Fibroblast of villous mesenchyme (primary cell): ENCODE data around the gene CTNNA2. TPM values are rescaled to one million over a fixed set of nuclear protein-coding genes. Genes with fewer than 3 reads are reported as not detected.

Source experiments
- DNase-seq: peaks from one replicate; pipeline ENCODE4 v3.0.0-alpha.2; 2010; ENCODE audit warnings: low read depth
- H3K4me3 ChIP-seq: 2 replicates; pipeline ENCODE4 v1.5.1; 2011; ENCODE audit warnings: low read depth, mild to moderate bottlenecking, low read length
- total RNA-seq: library from RNA; depleted of rRNA; stranded (reverse); fragments of >200 nt; gene quantifications from 2 replicates; pipeline ENCODE4 v1.2.3, GENCODE V29; 2012
- TF ChIP-seq, protein P1 (sequence below): IDR thresholded peaks from 2 replicates; pipeline ENCODE4 v1.5.1; 2012; ENCODE audit warnings: low read depth, mild to moderate bottlenecking, low read length; ENCODE audit not compliant: insufficient read depth

Gene CTNNA2
- total RNA-seq, 1 donor, result not detected

DNA sequence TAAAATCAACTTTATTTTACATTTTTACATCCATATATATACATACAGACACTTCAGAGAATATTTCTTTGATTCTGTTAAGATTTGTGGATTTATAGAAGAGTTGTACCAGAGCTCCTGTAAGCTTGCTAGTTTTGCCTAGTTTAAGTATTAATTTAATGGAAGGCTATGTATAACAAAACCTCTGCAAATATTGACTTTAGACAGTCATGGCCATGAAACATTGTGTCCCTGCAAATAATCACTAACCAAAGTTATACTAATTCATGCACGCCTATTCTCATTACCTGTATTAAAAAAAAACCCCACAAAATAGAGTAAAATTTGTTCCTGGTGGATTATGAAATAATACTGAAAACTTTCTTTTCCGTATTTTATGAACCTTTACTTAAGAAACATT is 379.3 kb downstream of the CTNNA2 start:
- TF ChIP-seq, protein P1, sequence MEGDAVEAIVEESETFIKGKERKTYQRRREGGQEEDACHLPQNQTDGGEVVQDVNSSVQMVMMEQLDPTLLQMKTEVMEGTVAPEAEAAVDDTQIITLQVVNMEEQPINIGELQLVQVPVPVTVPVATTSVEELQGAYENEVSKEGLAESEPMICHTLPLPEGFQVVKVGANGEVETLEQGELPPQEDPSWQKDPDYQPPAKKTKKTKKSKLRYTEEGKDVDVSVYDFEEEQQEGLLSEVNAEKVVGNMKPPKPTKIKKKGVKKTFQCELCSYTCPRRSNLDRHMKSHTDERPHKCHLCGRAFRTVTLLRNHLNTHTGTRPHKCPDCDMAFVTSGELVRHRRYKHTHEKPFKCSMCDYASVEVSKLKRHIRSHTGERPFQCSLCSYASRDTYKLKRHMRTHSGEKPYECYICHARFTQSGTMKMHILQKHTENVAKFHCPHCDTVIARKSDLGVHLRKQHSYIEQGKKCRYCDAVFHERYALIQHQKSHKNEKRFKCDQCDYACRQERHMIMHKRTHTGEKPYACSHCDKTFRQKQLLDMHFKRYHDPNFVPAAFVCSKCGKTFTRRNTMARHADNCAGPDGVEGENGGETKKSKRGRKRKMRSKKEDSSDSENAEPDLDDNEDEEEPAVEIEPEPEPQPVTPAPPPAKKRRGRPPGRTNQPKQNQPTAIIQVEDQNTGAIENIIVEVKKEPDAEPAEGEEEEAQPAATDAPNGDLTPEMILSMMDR, result no peak
- no peak overlapping the region for H3K4me3 ChIP-seq

DNA sequence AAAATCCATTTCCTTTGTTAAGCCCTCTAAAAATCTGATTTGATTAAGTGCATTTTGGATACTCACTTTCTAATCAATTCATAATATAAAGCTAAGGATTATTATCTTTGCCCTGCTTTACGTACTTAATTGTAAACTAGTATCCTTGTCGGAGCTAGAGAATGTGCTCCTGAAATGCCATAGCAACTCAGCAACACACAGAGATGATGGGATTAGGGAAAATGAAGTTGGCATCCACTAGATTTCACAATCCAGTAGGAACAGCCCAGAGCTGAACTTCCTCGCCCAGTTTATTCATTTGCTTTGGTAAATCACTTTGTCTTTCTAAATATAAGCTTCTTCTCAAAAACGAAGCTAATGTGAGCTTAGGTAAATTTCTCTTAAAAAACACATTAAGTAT is 386.3 kb downstream of the CTNNA2 start:
- H3K4me3 ChIP-seq, result no peak overlapping the region
- DNase-seq, result no peak
- TF ChIP-seq, protein P1, result no peak

More for the DNA sequence above, 379.3 kb downstream of the CTNNA2 start:
- DNase-seq, result no peak

DNA sequence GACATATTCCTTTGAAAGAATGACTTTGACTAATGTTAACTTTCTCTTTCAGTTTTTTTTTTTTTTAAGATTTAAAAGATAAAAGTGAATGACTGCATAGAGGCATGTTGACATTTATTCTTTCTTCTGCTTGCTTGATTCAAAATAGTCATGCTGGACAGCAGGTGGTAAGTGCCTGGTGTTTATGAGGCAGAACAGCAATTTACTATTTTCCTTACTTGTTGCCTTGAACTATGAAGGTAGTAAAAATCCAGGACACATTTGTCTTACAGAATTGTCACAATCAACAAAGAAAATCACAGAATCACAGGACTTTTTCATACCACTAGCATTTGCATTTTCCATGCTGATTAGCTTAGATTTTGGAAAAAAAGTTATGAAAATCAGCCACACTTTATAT is 388.3 kb downstream of the CTNNA2 start:
- TF ChIP-seq, protein P1, result no peak
- no peak for DNase-seq
- no peak overlapping the region for H3K4me3 ChIP-seq

DNA sequence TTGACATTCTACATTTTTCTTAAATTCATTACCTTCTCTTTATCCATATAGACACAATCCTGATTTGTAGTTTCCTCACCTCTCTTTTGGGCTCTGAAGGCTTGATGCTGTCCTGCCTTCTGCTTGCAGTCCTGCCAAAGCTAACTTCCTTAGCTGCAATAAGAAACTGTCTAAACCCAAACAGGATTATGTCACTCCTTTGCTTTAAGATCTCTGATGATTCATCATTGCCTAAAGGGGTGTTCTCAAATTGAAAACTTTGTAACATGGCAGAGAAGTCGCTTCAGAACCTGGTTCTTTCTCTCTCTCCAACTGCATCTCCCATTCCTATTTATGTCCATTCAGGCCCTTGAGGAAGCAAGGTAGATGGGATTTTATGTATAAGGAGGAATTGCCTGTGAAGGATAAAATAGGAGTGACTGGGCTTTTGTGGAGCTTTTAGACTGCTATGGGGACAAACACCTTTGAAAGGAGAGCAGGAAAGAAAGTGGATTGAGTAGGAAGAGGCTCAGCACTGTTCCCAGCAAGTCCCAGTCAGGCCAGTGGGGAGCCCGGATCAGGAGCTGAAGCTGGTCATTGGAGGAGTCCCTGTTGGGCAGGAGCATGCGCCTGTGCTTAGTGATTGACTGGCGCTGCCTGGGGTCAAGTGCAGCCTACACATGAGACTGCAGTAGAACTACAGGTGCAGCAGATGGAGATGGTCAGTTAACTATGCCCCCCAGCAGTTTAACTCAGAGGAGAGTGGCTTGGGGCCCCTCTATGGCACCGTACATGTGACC is 390.6 kb downstream of the CTNNA2 start:
- no peak for DNase-seq
- TF ChIP-seq, protein P1, result no peak

DNA sequence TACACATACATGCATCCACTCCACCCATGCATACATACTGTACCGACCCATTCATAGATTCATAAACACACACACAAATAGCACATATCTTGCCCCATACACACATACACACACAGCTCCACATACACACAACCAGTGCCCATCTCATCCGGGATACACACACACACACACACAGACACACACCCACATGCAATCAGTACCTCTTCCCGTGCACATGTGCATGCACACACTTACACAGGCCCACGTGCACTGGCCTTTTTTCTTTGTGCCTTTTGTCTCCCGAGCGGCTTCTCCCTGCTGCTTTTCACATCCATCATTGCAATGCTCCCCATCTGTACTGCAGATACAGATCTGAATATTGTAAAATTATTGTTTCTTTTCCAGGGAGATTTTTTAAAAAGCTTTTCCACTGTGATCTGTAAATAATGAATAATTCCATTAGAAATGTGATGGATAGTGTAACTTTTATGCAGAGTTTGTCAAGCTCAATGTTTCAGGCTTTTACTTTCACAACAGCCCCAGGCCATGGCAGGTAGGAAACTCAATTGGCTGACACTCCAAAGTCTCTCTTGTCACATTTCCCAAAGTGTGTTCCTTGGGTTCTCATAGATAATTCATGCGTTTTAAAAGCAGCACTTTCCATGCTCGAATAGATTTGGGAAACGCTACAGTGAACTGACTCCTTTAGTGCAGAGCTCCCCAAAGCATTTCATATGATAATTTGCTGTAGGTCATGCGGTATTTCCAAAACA is 393.5 kb downstream of the CTNNA2 start:
- TF ChIP-seq, protein P1, result no peak
- no peak for DNase-seq
- no peak overlapping the region for H3K4me3 ChIP-seq

More for the DNA sequence above, 390.6 kb downstream of the CTNNA2 start:
- H3K4me3 ChIP-seq, result no peak overlapping the region

DNA sequence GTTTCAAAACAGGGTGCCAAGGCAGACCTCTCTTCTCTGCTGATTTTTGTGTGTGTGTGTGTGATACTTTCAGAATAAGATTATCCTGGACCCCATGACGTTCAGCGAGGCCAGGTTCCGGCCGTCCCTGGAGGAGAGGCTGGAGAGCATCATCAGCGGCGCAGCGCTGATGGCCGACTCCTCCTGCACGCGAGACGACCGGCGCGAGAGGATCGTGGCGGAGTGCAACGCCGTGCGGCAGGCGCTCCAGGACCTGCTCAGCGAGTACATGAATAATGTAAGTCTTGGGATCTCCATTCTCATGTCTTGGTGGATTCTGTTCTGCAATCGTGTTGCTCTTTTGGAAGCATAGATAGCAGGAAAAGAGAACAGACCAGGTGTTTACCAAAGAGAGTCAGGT is 396.7 kb downstream of the CTNNA2 start:
- TF ChIP-seq, protein P1, result no peak
- DNase-seq, result no peak
- H3K4me3 ChIP-seq, result no peak overlapping the region
